Uterus (tissue), 2 donors: ENCODE data around the gene KCNMB2.

Experiments
- CTCF ChIP-seq, 4 experiments: fragments of 200-600 bp in 2 of 4; fragments of 450-650 bp in 2 of 4; sonication (generic) in 2 of 4; IDR thresholded peaks; one replicate each; pipeline ENCODE4 v1.5.1; 2016 to 2019; ENCODE audit warnings: antibody characterized with exemption in 4 of 4, mild to moderate bottlenecking in 2 of 4, moderate library complexity in 1 of 4
- POLR2A ChIP-seq, 2 donors: fragments of 450-650 bp; IDR thresholded peaks; one replicate each; pipeline ENCODE4 v1.6.1; 2016; ENCODE audit warnings: antibody characterized with exemption in 2 of 2, mild to moderate bottlenecking in 1 of 2, moderate library complexity in 1 of 2

- TF ChIP-seq CTCF (IDR thresholded peaks at IDR 0.05) (no peak), POLR2A (IDR thresholded peaks at IDR 0.05) (no peak)
These were observed 241.6 kb downstream of the KCNMB2 start for GRCh38 chr3:178777718-178778411.
